ENCODE results near the gene AEBP2. TPM values are rescaled to one million over a fixed set of nuclear protein-coding genes. Genes with fewer than 3 reads are reported as not detected.
A peak's percentile ranks its signal among the peaks of the same experiment; 100 is the strongest.

The AEBP2 gene
- total and polyA plus RNA-seq, 9 of the 15 experiments (the other 6 are each of a cell fraction or from before 2014, with no cell fraction given), result 5.7 to 43.7 (median 10.3) TPM

DNA sequence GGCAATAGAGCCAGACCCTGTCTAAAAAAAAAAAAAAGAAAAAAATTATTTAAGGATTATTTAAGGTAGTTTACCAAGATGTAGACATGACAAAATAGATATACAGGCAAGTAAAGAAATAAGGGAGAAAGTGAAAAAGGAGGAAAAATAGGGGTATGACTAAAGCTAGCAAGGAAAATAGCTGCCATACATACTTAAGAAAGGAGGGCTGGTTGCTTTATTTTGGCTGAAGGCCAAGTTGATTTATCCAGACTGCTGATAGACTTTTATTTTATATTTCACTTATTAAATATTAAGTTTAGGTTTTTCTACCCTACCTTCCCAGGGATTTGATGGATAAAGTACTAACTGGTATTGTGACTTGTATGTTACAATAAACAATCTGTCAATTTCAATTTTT is 8.3 kb upstream of the AEBP2 start:
- CTCF ChIA-PET (ENCODE audit: low intra/inter-chr PET ratio), result no interaction called here
- no peaks in the 10 kb centered on the region for H4K20me1 ChIP-seq (replicated peaks; ENCODE audit: control insufficient read depth, insufficient read depth, low read length)
- in situ Hi-C loops (cut with MboI), result no loop called here

DNA sequence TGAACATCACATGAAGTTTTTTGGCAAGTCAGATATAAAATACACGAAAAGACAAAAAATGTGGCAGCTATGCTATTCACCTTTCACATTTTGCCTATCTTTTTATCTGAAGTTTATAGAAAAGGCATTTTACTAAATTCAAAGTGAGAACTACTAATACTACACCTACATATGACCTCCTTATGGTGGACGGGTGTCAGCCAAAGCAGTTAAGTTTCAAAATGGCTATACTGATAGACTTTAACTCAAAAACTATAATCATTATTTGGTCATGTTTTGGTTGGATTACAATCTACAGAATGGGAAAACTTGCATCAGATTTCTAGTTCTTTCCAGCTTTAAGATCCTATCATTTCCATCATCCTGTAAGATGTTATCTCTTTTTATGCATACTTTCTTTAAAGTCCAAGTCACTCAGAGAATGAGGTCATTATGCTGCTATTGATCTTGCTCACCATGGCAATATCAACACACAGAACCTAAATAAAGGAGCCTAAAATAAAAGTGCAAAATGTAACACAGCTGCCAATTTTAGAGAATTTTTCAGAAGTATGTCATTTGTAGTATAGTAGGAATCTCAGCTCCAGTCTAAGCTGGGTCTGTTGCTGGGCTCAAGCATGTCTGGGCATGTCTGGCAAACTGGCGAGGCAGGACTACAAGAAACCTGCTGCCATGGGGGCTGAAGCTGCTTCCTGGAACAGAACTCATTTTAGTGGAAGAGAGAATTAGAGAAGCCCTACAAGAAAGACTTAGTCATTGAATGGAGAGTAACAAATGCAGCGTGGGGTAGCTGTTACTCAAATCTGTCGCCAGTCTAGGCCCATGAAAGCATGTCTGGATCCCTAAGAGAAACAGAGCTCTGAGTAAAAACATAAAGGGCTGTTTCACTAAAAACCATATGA is 7.6 kb upstream of the AEBP2 start:
- TF ChIP-seq CTBP1 (IDR thresholded peaks at IDR 0.05; ENCODE audit: borderline replicate concordance) (no peak), FOXJ2 (tag; IDR thresholded peaks at IDR 0.05) (peak; percentile 76; the same call in 1 of the 2 replicates)
- Histone ChIP-seq H3K79me2 (ENCODE audit: control insufficient read depth, insufficient read depth, low read length) (no peaks in the 10 kb centered on the region), H3K27ac (ENCODE audit: extremely low read depth, low read depth, low read length) (no peak overlapping the region), H3K4me3 (no peak overlapping the region), H3K9ac (ENCODE audit: insufficient read depth in 1 of 2, low read depth in 2 of 2, low read length in 2 of 2) (no peak overlapping the region), H3K36me3 (ENCODE audit: control insufficient read depth, insufficient read depth, low read length) (no peaks in the 10 kb centered on the region), H3K4me1 (replicated peaks in 1 of 2; ENCODE audit: control insufficient read depth in 2 of 2, insufficient read depth in 2 of 2, low read length in 2 of 2) (no peaks in the 10 kb centered on the region), H2AFZ (ENCODE audit: low read depth, low read length) (no peak overlapping the region), H3K9me1 (ENCODE audit: control insufficient read depth, insufficient read depth, low read length) (no peaks in the 10 kb centered on the region), H4K20me1 (replicated peaks; ENCODE audit: control insufficient read depth, insufficient read depth, low read length) (no peaks in the 10 kb centered on the region), H3K9me3 (replicated peaks; ENCODE audit: control insufficient read depth, insufficient read depth, low read depth, low read length) (no peaks in the 10 kb centered on the region), H3K27me3 (ENCODE audit: control insufficient read depth in 2 of 2, insufficient read depth in 2 of 2, low read length in 2 of 2) (no peaks in the 10 kb centered on the region; a peak in 1 of 5 replicates), H3K4me2 (ENCODE audit: insufficient read depth, low read length) (no peak overlapping the region)
- DNase-seq (ENCODE audit: extremely low read depth in 1 of 4, low spot score in 3 of 4), result no peak
- ChIA-PET POLR2A (interaction anchor here (1.0 kb wide), 1 partner anchor 7 kb away, joined by 4 read pairs; the partner anchor contains the start of gene AEBP2), CTCF (ENCODE audit: low intra/inter-chr PET ratio) (no interaction called here)
- FAIRE-seq, result no peak
- in situ Hi-C loops (cut with MboI) (no loop called here), intact Hi-C loops (cut with micrococcal nuclease) (no loop called here)
- ATAC-seq, result no peak
- WGBS (ENCODE audit: insufficient coverage, low coverage, missing lambda C conversion rate), result 20% methylated on average over 5 of the region's 5 CpGs
- BruUV-seq (replicated peaks), result no TSS peak

More for the DNA sequence above, 8.3 kb upstream of the AEBP2 start:
- H3K9ac ChIP-seq (ENCODE audit: insufficient read depth in 1 of 2, low read depth in 2 of 2, low read length in 2 of 2), result no peak overlapping the region
- peak; percentile 70 for TF ChIP-seq NFIC (IDR thresholded peaks at IDR 0.05)
- no peak for TF ChIP-seq FOS (IDR thresholded peaks at IDR 0.05; ENCODE audit: extremely low read depth, insufficient read length)
- no peaks in the 10 kb centered on the region for H3K36me3 ChIP-seq (ENCODE audit: control insufficient read depth, insufficient read depth, low read length)
- H3K4me2 ChIP-seq (ENCODE audit: insufficient read depth, low read length), result no peak overlapping the region
- no peaks in the 10 kb centered on the region for H3K79me2 ChIP-seq (ENCODE audit: control insufficient read depth, insufficient read depth, low read length)
- H3K4me1 ChIP-seq (replicated peaks in 1 of 2; ENCODE audit: control insufficient read depth in 2 of 2, insufficient read depth in 2 of 2, low read length in 2 of 2), result no peaks in the 10 kb centered on the region
- POLR2A ChIA-PET, result interaction anchor here (1.0 kb wide), 1 partner anchor 8 kb away, joined by 4 read pairs; the partner anchor contains the start of gene AEBP2
- H3K27me3 ChIP-seq (ENCODE audit: control insufficient read depth in 2 of 2, insufficient read depth in 2 of 2, low read length in 2 of 2), result no peaks in the 10 kb centered on the region; a peak in 2 of 5 replicates
- H3K9me1 ChIP-seq (ENCODE audit: control insufficient read depth, insufficient read depth, low read length), result no peaks in the 10 kb centered on the region
- H3K27ac ChIP-seq (ENCODE audit: extremely low read depth, low read depth, low read length), result no peak overlapping the region
- no peak for ATAC-seq
- no peaks in the 10 kb centered on the region for H3K9me3 ChIP-seq (replicated peaks; ENCODE audit: control insufficient read depth, insufficient read depth, low read depth, low read length)
- intact Hi-C loops (cut with micrococcal nuclease), result no loop called here
- no peak overlapping the region for H2AFZ ChIP-seq (ENCODE audit: low read depth, low read length)
- FAIRE-seq, result no peak
- H3K4me3 ChIP-seq, result no peak overlapping the region
- no TSS peak for BruUV-seq (replicated peaks)
- DNase-seq (ENCODE audit: extremely low read depth in 1 of 4, low spot score in 3 of 4), result no peak

All from K562 (cell line).